HCT116 (cell line): Measurements from ENCODE around the gene ELL2. TPM values are rescaled to one million over a fixed set of nuclear protein-coding genes. Genes with fewer than 3 reads are reported as not detected.

ENCODE experiments used
- ATAC-seq: fragments of 200-7000 bp; cut with Tn5 transposase; 2 replicates; pipeline ENCODE4 v1.9.1; 2020; ENCODE audit warnings: mild to moderate bottlenecking, moderate library complexity
- BruUV-seq: library from RNA; stranded (reverse); fragments of 400-500 nt; replicated peaks from 2 replicates; lab custom pipeline; 2021; lab: Mats Ljungman, UMichigan
- CTCF ChIA-PET: fragments of 300-600 bp; sonication (Branson Sonifier 250); formaldehyde crosslinking; loops from one replicate; lab custom pipeline; 2021; ENCODE audit warnings: antibody characterized with exemption; lab: Charles Lee
- POLR2A ChIA-PET: fragments of 300-600, 350-600 bp; sonication (Branson Sonifier 250); formaldehyde crosslinking; loops from one replicate; lab custom pipeline; 2021; ENCODE audit warnings: antibody characterized with exemption; lab: Charles Lee
- RAD21 ChIA-PET, 2 experiments: fragments of 300-600 bp; sonication (Branson Sonifier 250); formaldehyde crosslinking; loops; one replicate each; lab custom pipeline; 2023; ENCODE audit warnings: low total read pairs in 2 of 2; ENCODE audit not compliant: uncharacterized antibody in 2 of 2, unreplicated experiment in 2 of 2, low non-redundant PET in 1 of 2; lab: Charles Lee
- DNase-seq: peaks from one replicate; pipeline ENCODE4 v3.0.0-alpha.2; 2010; ENCODE audit warnings: low read depth, low spot score
- H2AFZ ChIP-seq: fragments of 200-600 bp; shearing (Covaris generic), sonication (generic); 2 replicates; pipeline ENCODE4 v1.6.1; 2017; ENCODE audit warnings: low read depth, mixed run types, mixed read lengths, antibody characterized with exemption, low read length; ENCODE audit not compliant: poor library complexity, severe bottlenecking
- H3K27ac ChIP-seq: 2 replicates; pipeline ENCODE4 v1.5.1; 2012; ENCODE audit warnings: low read depth, low read length
- H3K27me3 ChIP-seq: fragments of 200-600 bp; sonication (generic); 2 replicates; pipeline ENCODE4 v1.6.1; 2016; ENCODE audit warnings: mixed run types, low read length, mixed read lengths; ENCODE audit not compliant: insufficient read depth
- H3K36me3 ChIP-seq, 2 experiments: fragments of 200-500 bp in 1 of 2; fragments of 200-600 bp in 1 of 2; sonication (Bioruptor generic) in 1 of 2; sonication (generic) in 1 of 2; 2 replicates each; pipeline versions ENCODE4 v1.5.1 to v1.6.1; 2014 to 2016; ENCODE audit warnings: low read length in 2 of 2, inconsistent platforms in 1 of 2, mixed read lengths in 1 of 2, mixed run types in 1 of 2; ENCODE audit not compliant: insufficient read depth in 2 of 2, control insufficient read depth in 1 of 2
- H3K4me1 ChIP-seq, 2 experiments: fragments of 200-600 bp in 1 of 2; sonication (generic) in 1 of 2; 2 replicates each; pipeline versions ENCODE4 v1.5.1 to v1.6.1; 2012 to 2017; ENCODE audit warnings: low read length in 2 of 2, inconsistent platforms in 1 of 2, mild to moderate bottlenecking in 1 of 2, mixed read lengths in 1 of 2, mixed run types in 1 of 2, moderate library complexity in 1 of 2; ENCODE audit not compliant: insufficient read depth in 2 of 2, control insufficient read depth in 1 of 2
- H3K4me2 ChIP-seq: fragments of 200-600 bp; sonication (generic); 2 replicates; pipeline ENCODE4 v1.6.1; 2017; ENCODE audit warnings: mixed run types, low read length, mixed read lengths
- H3K4me3 ChIP-seq, 2 experiments: fragments of 200-600 bp in 1 of 2; sonication (generic) in 1 of 2; replicated peaks in 1 of 2; 2 replicates each; pipeline ENCODE4 v1.5.1; 2011 to 2016; ENCODE audit warnings: low read length in 2 of 2, control low read depth in 1 of 2, low read depth in 1 of 2, mild to moderate bottlenecking in 1 of 2, mixed read lengths in 1 of 2, mixed run types in 1 of 2
- H3K79me2 ChIP-seq: fragments of 200-600 bp; sonication (generic); 2 replicates; pipeline ENCODE4 v1.6.1; 2017; ENCODE audit warnings: mild to moderate bottlenecking, mixed run types, low read length, moderate library complexity, mixed read lengths; ENCODE audit not compliant: insufficient read depth
- H3K9ac ChIP-seq: fragments of 200-600 bp; sonication (generic); 2 replicates; pipeline ENCODE4 v1.6.1; 2016; ENCODE audit warnings: low read length, mixed read lengths
- H3K9me2 ChIP-seq: fragments of 200-600 bp; sonication (generic), shearing (Covaris generic); 2 replicates; pipeline ENCODE4 v1.6.1; 2017; ENCODE audit warnings: mixed run types, mild to moderate bottlenecking, moderate library complexity; ENCODE audit not compliant: insufficient read depth
- H3K9me3 ChIP-seq, 2 experiments: fragments of 200-500 bp in 1 of 2; fragments of 200-600 bp in 1 of 2; sonication (Bioruptor generic) in 1 of 2; sonication (generic) in 1 of 2; 2 replicates each; pipeline ENCODE4 v1.6.1; 2014 to 2017; ENCODE audit warnings: low read length in 2 of 2, mixed read lengths in 2 of 2, inconsistent platforms in 1 of 2, low read depth in 1 of 2, mild to moderate bottlenecking in 1 of 2, mixed run types in 1 of 2, moderate library complexity in 1 of 2; ENCODE audit not compliant: control insufficient read depth in 1 of 2, insufficient read depth in 1 of 2
- H4K20me1 ChIP-seq: fragments of 200-600 bp; sonication (generic), shearing (Covaris generic); 2 replicates; pipeline ENCODE4 v1.6.1; 2017; ENCODE audit warnings: mixed run types, mild to moderate bottlenecking, moderate library complexity; ENCODE audit not compliant: insufficient read depth
- CBX3 ChIP-seq: IDR thresholded peaks from 2 replicates; pipeline ENCODE4 v1.6.1; 2012; ENCODE audit warnings: low read depth
- CEBPB ChIP-seq: IDR thresholded peaks from 2 replicates; pipeline ENCODE4 v1.6.1; 2012; ENCODE audit warnings: low read depth
- EGR1 ChIP-seq: IDR thresholded peaks from 2 replicates; pipeline ENCODE4 v1.6.1; 2012; ENCODE audit warnings: low read depth
- ELF1 ChIP-seq: IDR thresholded peaks from 2 replicates; pipeline ENCODE4 v1.6.1; 2012; ENCODE audit warnings: low read depth, borderline replicate concordance
- FOSL1 ChIP-seq: IDR thresholded peaks from 2 replicates; pipeline ENCODE4 v1.6.1; 2012; ENCODE audit warnings: low read depth
- JUND ChIP-seq: IDR thresholded peaks from 2 replicates; pipeline ENCODE4 v1.6.1; 2012
- MAX ChIP-seq: IDR thresholded peaks from 2 replicates; pipeline ENCODE4 v1.6.1; 2012
- POLR2AphosphoS5 ChIP-seq: IDR thresholded peaks from 2 replicates; pipeline ENCODE4 v1.6.1; 2011; ENCODE audit warnings: mild to moderate bottlenecking, low read depth, low read length, moderate library complexity
- RAD21 ChIP-seq: IDR thresholded peaks from 2 replicates; pipeline ENCODE4 v1.6.1; 2012; ENCODE audit warnings: low read depth, mild to moderate bottlenecking
- SIN3A ChIP-seq: IDR thresholded peaks from 2 replicates; pipeline ENCODE4 v1.6.1; 2012; ENCODE audit warnings: low read depth
- SP1 ChIP-seq: IDR thresholded peaks from 2 replicates; pipeline ENCODE4 v1.6.1; 2012; ENCODE audit warnings: low read depth
- SRF ChIP-seq: IDR thresholded peaks from 2 replicates; pipeline ENCODE4 v1.6.1; 2012; ENCODE audit warnings: low read depth
- TCF7L2 ChIP-seq: IDR thresholded peaks from 2 replicates; pipeline ENCODE4 v1.7.0; 2011; ENCODE audit warnings: borderline replicate concordance, inconsistent platforms; ENCODE audit not compliant: insufficient read depth, insufficient read length; ENCODE audit errors: extremely low read depth
- ZFX ChIP-seq: fragments of 450-650 bp; IDR thresholded peaks from 2 replicates; pipeline ENCODE4 v1.6.1; 2017
- ZNF274 ChIP-seq: fragments of 200-500 bp; sonication (Bioruptor generic); IDR thresholded peaks from 2 replicates; pipeline ENCODE4 v1.6.1; 2014; ENCODE audit warnings: mild to moderate bottlenecking, low read depth, low read length, inconsistent platforms
- intact Hi-C: fragments of 100-400 bp; cut with micrococcal nuclease; formaldehyde crosslinking; loops from 2 replicates; pipeline ENCODE4 v1.10.0; 2022
- total RNA-seq: library from RNA; stranded (reverse); gene quantifications from one replicate; pipeline ENCODE4 v1.2.1, GENCODE V29; 2021; ENCODE audit not compliant: unreplicated experiment
- TF ChIP-seq, protein P1 (sequence below): IDR thresholded peaks from 2 replicates; pipeline ENCODE4 v1.6.1; 2012; ENCODE audit warnings: low read depth
- TF ChIP-seq, protein P2 (sequence below), 3 experiments: fragments of 200-600 bp in 1 of 3; sonication (generic) in 1 of 3; IDR thresholded peaks in 2 of 3; conservative IDR thresholded peaks in 1 of 3; 2 replicates each; pipeline ENCODE4 v1.5.1; 2012 to 2017; ENCODE audit warnings: low read depth in 2 of 3, low read length in 2 of 3, antibody characterized with exemption in 1 of 3, borderline replicate concordance in 1 of 3, control low read depth in 1 of 3, mild to moderate bottlenecking in 1 of 3, mixed read lengths in 1 of 3, mixed run types in 1 of 3, moderate library complexity in 1 of 3; ENCODE audit not compliant: insufficient read depth in 1 of 3

Gene ELL2
- total RNA-seq, 1 experiment from 2014 or later, result 29.8 TPM

DNA sequence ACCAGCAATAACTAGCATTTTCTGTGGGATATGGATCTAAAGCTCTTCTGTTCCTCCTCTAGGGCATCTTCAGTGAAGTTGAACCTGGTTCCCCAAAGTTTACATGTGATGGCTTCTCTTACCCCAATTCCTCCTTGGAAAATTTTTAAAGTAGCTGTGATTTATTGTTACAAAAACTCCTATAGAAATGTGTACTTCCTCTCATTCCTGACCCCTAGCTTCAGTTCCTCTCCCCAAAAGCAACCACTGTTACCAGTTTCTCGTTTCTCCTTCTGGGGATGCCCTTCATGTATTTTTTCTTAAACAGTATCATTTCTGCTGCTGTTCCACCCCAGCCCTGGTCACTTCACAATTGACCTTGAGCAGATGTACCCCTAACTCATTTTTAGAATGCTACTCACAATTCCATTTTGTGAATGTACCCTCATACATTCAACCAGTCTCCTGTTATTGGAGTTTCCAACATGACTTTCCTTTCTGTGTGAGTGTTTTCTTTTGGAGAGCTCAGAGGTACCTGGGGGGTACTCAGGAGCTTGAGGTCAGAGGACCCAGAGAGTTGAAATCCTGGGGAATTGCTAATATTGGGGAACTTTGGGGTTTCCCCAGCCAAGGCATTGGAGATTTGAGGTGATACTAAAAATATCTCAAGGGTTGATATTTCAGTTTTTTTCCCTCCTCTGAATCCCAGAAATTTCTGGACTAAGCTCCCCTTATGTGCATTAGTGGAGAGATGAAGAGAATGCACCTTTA lies 120.5 kb downstream of the ELL2 start:
- no peaks in the 10 kb centered on the region for H4K20me1 ChIP-seq
- no peak for ATAC-seq
- ChIA-PET POLR2A (no interaction called here), CTCF (interaction anchor here (0.9 kb wide), 1 partner anchor 60 kb away, joined by 6 read pairs; no protein-coding TSS in a partner anchor), RAD21 (no interaction called here)
- no peaks in the 10 kb centered on the region for H3K9me2 ChIP-seq
- H3K9ac ChIP-seq, result no peak overlapping the region
- H3K4me2 ChIP-seq, result no peak overlapping the region
- no peak overlapping the region for H2AFZ ChIP-seq
- TF ChIP-seq FOSL1 (no peak), SP1 (no peak), ZNF274 (no peak), CBX3 (no peak), SIN3A (no peak), ZFX (no peak), TCF7L2 (no peak), MAX (no peak), RAD21 (no peak), ELF1 (no peak), POLR2AphosphoS5 (no peak), CEBPB (no peak), SRF (no peak), EGR1 (no peak), JUND (no peak)
- TF ChIP-seq, protein P1, sequence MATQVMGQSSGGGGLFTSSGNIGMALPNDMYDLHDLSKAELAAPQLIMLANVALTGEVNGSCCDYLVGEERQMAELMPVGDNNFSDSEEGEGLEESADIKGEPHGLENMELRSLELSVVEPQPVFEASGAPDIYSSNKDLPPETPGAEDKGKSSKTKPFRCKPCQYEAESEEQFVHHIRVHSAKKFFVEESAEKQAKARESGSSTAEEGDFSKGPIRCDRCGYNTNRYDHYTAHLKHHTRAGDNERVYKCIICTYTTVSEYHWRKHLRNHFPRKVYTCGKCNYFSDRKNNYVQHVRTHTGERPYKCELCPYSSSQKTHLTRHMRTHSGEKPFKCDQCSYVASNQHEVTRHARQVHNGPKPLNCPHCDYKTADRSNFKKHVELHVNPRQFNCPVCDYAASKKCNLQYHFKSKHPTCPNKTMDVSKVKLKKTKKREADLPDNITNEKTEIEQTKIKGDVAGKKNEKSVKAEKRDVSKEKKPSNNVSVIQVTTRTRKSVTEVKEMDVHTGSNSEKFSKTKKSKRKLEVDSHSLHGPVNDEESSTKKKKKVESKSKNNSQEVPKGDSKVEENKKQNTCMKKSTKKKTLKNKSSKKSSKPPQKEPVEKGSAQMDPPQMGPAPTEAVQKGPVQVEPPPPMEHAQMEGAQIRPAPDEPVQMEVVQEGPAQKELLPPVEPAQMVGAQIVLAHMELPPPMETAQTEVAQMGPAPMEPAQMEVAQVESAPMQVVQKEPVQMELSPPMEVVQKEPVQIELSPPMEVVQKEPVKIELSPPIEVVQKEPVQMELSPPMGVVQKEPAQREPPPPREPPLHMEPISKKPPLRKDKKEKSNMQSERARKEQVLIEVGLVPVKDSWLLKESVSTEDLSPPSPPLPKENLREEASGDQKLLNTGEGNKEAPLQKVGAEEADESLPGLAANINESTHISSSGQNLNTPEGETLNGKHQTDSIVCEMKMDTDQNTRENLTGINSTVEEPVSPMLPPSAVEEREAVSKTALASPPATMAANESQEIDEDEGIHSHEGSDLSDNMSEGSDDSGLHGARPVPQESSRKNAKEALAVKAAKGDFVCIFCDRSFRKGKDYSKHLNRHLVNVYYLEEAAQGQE, result no peak
- TF ChIP-seq, protein P2, sequence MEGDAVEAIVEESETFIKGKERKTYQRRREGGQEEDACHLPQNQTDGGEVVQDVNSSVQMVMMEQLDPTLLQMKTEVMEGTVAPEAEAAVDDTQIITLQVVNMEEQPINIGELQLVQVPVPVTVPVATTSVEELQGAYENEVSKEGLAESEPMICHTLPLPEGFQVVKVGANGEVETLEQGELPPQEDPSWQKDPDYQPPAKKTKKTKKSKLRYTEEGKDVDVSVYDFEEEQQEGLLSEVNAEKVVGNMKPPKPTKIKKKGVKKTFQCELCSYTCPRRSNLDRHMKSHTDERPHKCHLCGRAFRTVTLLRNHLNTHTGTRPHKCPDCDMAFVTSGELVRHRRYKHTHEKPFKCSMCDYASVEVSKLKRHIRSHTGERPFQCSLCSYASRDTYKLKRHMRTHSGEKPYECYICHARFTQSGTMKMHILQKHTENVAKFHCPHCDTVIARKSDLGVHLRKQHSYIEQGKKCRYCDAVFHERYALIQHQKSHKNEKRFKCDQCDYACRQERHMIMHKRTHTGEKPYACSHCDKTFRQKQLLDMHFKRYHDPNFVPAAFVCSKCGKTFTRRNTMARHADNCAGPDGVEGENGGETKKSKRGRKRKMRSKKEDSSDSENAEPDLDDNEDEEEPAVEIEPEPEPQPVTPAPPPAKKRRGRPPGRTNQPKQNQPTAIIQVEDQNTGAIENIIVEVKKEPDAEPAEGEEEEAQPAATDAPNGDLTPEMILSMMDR (IDR thresholded peaks at IDR 0.05 in 2 of 3, conservative IDR thresholded peaks at IDR 0.05 in 1 of 3; ENCODE audit: borderline replicate concordance in 1 of 3, insufficient read depth in 1 of 3, low read depth in 2 of 3, low read length in 2 of 3), result no peak
- H3K27me3 ChIP-seq, result no peaks in the 10 kb centered on the region
- H3K9me3 ChIP-seq, result no peaks in the 10 kb centered on the region
- DNase-seq, result no peak
- H3K27ac ChIP-seq, result no peak overlapping the region
- intact Hi-C loops, result loop anchor here (10.0 kb wide), 1 partner anchor 556 kb away; the partner anchor contains the start of gene MCTP1
- no TSS peak for BruUV-seq
- H3K36me3 ChIP-seq, result no peaks in the 10 kb centered on the region
- no peak overlapping the region for H3K4me3 ChIP-seq
- H3K4me1 ChIP-seq, result 0 out of 4 replicates have a peak, but pooled peaks cover 0 to 5% of the 10 kb centered on the region in 2 experiments
- H3K79me2 ChIP-seq, result no peaks in the 10 kb centered on the region
